ENCODE results near the gene DNASE1L2. TPM values are rescaled to one million over a fixed set of nuclear protein-coding genes. Genes with fewer than 3 reads are reported as not detected.

The DNASE1L2 gene
- total RNA-seq, 1 experiment from 2014 or later, result 1.9 TPM

DNA sequence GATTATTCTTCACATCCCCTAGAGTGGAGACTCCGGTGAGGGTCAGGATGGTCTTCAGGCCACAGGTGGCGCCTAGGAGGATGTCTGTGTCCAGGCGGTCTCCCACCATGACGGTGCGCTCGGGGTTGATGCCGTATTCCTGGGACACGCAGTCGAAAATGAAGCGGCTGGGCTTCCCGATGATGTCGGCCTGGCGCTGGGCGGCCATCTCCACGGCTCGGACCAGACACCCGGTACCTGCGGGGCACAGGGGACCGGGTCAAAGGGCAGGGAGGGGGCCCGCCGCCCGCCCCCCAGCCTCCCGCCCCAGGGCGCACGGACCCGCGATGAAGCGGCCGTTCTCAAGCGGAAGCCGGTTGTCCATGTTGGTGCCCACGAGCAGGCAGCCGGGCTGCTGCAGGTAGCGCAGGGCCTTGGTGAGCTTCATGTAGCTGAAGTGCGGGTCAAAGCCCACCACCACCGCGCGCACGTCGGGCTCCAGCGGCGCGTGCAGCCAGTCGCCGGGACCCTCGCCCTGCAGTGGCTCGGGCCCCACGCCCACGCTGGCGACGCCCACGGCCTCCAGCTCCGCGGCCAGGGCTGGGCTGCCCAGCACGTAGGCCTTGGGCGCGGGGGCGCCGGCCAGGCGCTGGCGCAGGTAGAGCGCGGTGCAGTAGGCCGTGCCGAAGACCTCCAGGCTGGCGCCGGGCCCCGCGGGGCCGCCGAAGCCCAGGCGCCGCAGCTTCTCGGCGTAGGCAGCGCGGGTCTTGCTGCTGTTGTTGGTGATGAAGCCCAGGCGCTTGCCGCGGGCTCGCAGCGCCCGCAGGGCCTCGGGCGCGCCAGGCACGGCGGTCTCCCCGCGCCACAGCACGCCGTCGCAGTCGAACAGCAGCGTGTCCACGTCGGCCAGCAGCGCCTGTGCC, 22.2 kb upstream of the DNASE1L2 start:
- ATAC-seq (peak; percentile 0; the same call in 1 of the 2 replicates), DNase-seq (ENCODE audit: low read depth, low spot score) (no peak)
- Histone ChIP-seq H3K27ac (ENCODE audit: low read depth, low read length) (peak overlapping the region; percentile 98), H3K4me3 (replicated peaks in 1 of 2; ENCODE audit: low read depth in 1 of 2, low read length in 2 of 2) (peak overlapping the region; percentile 62 to 84), H3K27me3 (ENCODE audit: insufficient read depth, low read length) (no peaks in the 10 kb centered on the region), H4K20me1 (ENCODE audit: insufficient read depth) (peaks cover 9% of the 10 kb centered on the region; the same call in 1 of the 2 replicates), H3K9me2 (ENCODE audit: insufficient read depth) (no peaks in the 10 kb centered on the region), H3K4me2 (ENCODE audit: low read length) (peak overlapping the region; percentile 99), H3K4me1 (ENCODE audit: control insufficient read depth in 1 of 2, insufficient read depth in 2 of 2, low read length in 2 of 2) (peaks cover 23 to 37% of the 10 kb centered on the region in 2 experiments), H2AFZ (ENCODE audit: low read depth, low read length, poor library complexity, severe bottlenecking) (no peak overlapping the region), H3K9me3 (ENCODE audit: control insufficient read depth in 1 of 2, insufficient read depth in 1 of 2, low read depth in 1 of 2, low read length in 2 of 2) (no peaks in the 10 kb centered on the region), H3K36me3 (ENCODE audit: control insufficient read depth in 1 of 2, insufficient read depth in 2 of 2, low read length in 2 of 2) (peaks cover 0 to 14% of the 10 kb centered on the region in 2 experiments; a peak in 2 of 4 replicates), H3K9ac (ENCODE audit: low read length) (peak overlapping the region; percentile 92), H3K79me2 (ENCODE audit: insufficient read depth, low read length) (peaks cover 33% of the 10 kb centered on the region)
- intact Hi-C loops (cut with micrococcal nuclease), result no loop called here
- TF ChIP-seq SIN3A (IDR thresholded peaks at IDR 0.05; ENCODE audit: low read depth), result no peak
- TF ChIP-seq YY1 (IDR thresholded peaks at IDR 0.05; ENCODE audit: extremely low read depth, insufficient replicate concordance, low read depth, low read length), result no peak
- no peak for TF ChIP-seq ELF1 (IDR thresholded peaks at IDR 0.05; ENCODE audit: borderline replicate concordance, low read depth)
- no peak for TF ChIP-seq SP1 (IDR thresholded peaks at IDR 0.05; ENCODE audit: low read depth)
- peak; percentile 97 for TF ChIP-seq ZFX (IDR thresholded peaks at IDR 0.05)
- TF ChIP-seq POLR2AphosphoS5 (IDR thresholded peaks at IDR 0.05; ENCODE audit: low read depth, low read length), result no peak
- no peak for TF ChIP-seq TCF7L2 (IDR thresholded peaks at IDR 0.05; ENCODE audit: borderline replicate concordance, extremely low read depth, insufficient read depth, insufficient read length)
- CTCF ChIA-PET, result interaction anchor here (1.6 to 2.3 kb wide), 2 partner anchors 19 to 38 kb away, joined by 7 to 13 read pairs; partner anchors contain the start of gene ECI1
- RAD21 ChIA-PET (ENCODE audit: low non-redundant PET in 1 of 2, low total read pairs in 2 of 2, uncharacterized antibody in 2 of 2, unreplicated experiment in 2 of 2), result interaction anchor here in 1 of 2 experiments (1.0 kb wide), 1 partner anchor 19 kb away, joined by 5 read pairs; no protein-coding TSS in a partner anchor
- no TSS peak for BruUV-seq (replicated peaks)
- POLR2A ChIA-PET, result interaction anchor here (0.7 to 2.7 kb wide), 6 partner anchors 16 to 274 kb away, joined by 3 to 17 read pairs (median 8); partner anchors contain the start of genes ECI1, RPS2 and TRAF7

DNA sequence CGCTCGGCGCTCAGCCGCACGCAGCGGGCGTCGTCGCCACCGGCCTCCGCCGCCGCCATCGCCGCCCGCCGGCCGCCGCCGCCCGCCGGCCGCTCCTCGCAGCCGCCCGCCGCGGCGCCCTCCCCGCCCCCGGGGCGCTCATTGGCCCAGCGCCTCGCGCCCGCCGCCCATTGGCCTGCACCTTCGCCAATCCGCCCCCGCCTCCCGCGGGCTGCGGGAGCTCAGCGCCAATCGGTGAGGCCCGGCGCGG, 21.6 kb upstream of the DNASE1L2 start, which contains the start of gene PGP:
TSS of gene PGP (minus strand) at position 122 of the 250 bp plus-strand sequence. CDS start at position 59, 63 bp downstream.
- Histone ChIP-seq H3K9ac (ENCODE audit: low read length) (peak within 1 kb of the TSS; percentile 93), H3K4me2 (ENCODE audit: low read length) (peak within 1 kb of the TSS; percentile 99), H3K27ac (ENCODE audit: low read depth, low read length) (peak within 1 kb of the TSS; percentile 98), H3K9me2 (ENCODE audit: insufficient read depth) (no peaks in the 10 kb centered on the region), H3K9me3 (ENCODE audit: control insufficient read depth in 1 of 2, insufficient read depth in 1 of 2, low read depth in 1 of 2, low read length in 2 of 2) (no peaks in the 10 kb centered on the region), H3K27me3 (ENCODE audit: insufficient read depth, low read length) (no peaks in the 10 kb centered on the region), H3K4me1 (ENCODE audit: control insufficient read depth in 1 of 2, insufficient read depth in 2 of 2, low read length in 2 of 2) (peaks cover 23 to 37% of the 10 kb centered on the region in 2 experiments), H4K20me1 (ENCODE audit: insufficient read depth) (peaks cover 9% of the 10 kb centered on the region; the same call in 1 of the 2 replicates), H3K4me3 (replicated peaks in 1 of 2; ENCODE audit: low read depth in 1 of 2, low read length in 2 of 2) (peak within 1 kb of the TSS; percentile 62 to 84), H3K36me3 (ENCODE audit: control insufficient read depth in 1 of 2, insufficient read depth in 2 of 2, low read length in 2 of 2) (peaks cover 0 to 14% of the 10 kb centered on the region in 2 experiments; a peak in 2 of 4 replicates), H3K79me2 (ENCODE audit: insufficient read depth, low read length) (peaks cover 33% of the 10 kb centered on the region), H2AFZ (ENCODE audit: low read depth, low read length, poor library complexity, severe bottlenecking) (no peak within 1 kb of the TSS)
- ChIA-PET CTCF (interaction anchor here (1.6 to 2.3 kb wide), 2 partner anchors 20 to 37 kb away, joined by 7 to 13 read pairs; partner anchors contain the start of gene ECI1), RAD21 (ENCODE audit: low non-redundant PET in 1 of 2, low total read pairs in 2 of 2, uncharacterized antibody in 2 of 2, unreplicated experiment in 2 of 2) (interaction anchor here in 1 of 2 experiments (1.0 kb wide), 1 partner anchor 20 kb away, joined by 5 read pairs; no protein-coding TSS in a partner anchor), POLR2A (interaction anchor here (0.7 to 2.7 kb wide), 7 partner anchors 16 to 273 kb away, joined by 3 to 17 read pairs (median 8); partner anchors contain the start of genes ECI1, RPS2 and TRAF7)
- no TSS peak for BruUV-seq (replicated peaks)
- ATAC-seq (peak; percentile 79), DNase-seq (ENCODE audit: low read depth, low spot score) (no peak)
- intact Hi-C loops (cut with micrococcal nuclease), result no loop called here
- TF ChIP-seq EGR1 (IDR thresholded peaks at IDR 0.05; ENCODE audit: low read depth) (peak; percentile 88), POLR2AphosphoS5 (IDR thresholded peaks at IDR 0.05; ENCODE audit: low read depth, low read length) (no peak)

Measured in HCT116 (cell line).